D721Med (cell line): ENCODE measurements around the gene CLCA1.

ENCODE experiments used
- DNase-seq: peaks from one replicate; pipeline ENCODE4 v3.0.0; 2011; ENCODE audit warnings: low spot score; ENCODE audit not compliant: insufficient read length
- FAIRE-seq: peaks from 2 replicates; lab custom pipeline; 2011; peaks lifted over from hg19 to GRCh38; lab: Jason Lieb, UNC
- TF ChIP-seq, protein P1 (sequence below): IDR thresholded peaks from 2 replicates; pipeline ENCODE4 v1.5.1; 2012; ENCODE audit warnings: mild to moderate bottlenecking, control low read depth; ENCODE audit not compliant: insufficient read depth; ENCODE audit errors: missing control alignments

The CLCA1 gene

DNA sequence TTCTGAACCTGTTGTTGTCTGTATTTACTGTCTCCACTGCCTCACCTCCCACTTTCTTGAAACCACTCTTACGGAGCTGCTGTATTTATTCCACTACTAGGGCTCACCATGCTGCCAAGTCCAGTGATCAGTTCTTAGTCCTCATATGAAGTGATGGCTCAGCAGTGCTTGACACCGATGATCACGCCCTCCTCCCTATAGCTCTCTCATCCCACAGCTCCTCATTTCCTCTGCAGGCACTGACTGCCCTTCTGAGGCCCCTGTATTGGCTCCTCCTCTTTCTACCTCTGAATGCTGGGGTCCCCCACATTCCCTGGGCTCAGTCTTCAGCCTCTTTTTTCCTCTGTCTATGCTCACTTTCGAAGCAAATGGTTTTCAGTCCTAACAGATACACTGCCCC is 3.4 kb downstream of the CLCA1 start:
- no peak for DNase-seq
- FAIRE-seq: no peak
- TF ChIP-seq, protein P1, sequence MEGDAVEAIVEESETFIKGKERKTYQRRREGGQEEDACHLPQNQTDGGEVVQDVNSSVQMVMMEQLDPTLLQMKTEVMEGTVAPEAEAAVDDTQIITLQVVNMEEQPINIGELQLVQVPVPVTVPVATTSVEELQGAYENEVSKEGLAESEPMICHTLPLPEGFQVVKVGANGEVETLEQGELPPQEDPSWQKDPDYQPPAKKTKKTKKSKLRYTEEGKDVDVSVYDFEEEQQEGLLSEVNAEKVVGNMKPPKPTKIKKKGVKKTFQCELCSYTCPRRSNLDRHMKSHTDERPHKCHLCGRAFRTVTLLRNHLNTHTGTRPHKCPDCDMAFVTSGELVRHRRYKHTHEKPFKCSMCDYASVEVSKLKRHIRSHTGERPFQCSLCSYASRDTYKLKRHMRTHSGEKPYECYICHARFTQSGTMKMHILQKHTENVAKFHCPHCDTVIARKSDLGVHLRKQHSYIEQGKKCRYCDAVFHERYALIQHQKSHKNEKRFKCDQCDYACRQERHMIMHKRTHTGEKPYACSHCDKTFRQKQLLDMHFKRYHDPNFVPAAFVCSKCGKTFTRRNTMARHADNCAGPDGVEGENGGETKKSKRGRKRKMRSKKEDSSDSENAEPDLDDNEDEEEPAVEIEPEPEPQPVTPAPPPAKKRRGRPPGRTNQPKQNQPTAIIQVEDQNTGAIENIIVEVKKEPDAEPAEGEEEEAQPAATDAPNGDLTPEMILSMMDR: no peak

DNA sequence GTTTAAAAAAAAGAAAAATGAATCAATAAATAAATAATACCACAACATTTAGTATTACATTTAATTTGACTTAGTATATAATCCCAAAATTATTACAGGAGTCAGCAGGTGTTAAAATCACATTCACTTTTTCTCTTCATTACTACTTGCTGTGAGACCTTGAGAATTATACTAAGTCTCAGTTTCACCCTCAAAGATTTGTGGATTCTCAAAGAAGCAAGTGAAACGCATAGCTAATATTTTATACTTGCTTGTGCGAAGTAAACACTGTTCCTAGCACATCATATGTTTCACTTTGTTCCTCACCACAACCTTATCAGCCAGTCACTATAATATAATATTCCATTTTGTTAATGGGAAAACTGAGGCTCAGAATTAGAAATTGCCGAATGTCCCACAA is 4.0 kb downstream of the CLCA1 start:
- DNase-seq (no peak), FAIRE-seq (no peak)
- TF ChIP-seq, protein P1: no peak

DNA sequence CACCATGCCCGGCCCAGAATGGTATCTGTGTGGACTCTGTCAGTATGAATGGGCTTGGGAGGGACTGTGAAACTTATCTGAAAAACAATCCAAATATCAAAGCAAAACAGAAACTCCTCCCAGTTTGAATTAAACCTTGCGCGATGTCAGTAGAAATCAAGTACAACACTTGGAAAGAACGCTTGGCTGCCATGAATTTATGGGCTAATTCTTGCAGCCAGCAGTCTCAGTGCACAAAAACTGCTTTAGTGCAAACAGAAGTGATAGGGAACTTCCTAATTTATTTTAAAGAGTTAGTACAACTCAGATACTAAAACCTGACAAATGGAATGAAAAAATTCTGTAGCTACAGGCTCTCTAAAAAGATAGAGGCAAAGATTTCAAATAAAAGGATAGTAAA is 8.5 kb downstream of the CLCA1 start:
- DNase-seq: no peak
- TF ChIP-seq, protein P1: no peak
- FAIRE-seq: no peak

DNA sequence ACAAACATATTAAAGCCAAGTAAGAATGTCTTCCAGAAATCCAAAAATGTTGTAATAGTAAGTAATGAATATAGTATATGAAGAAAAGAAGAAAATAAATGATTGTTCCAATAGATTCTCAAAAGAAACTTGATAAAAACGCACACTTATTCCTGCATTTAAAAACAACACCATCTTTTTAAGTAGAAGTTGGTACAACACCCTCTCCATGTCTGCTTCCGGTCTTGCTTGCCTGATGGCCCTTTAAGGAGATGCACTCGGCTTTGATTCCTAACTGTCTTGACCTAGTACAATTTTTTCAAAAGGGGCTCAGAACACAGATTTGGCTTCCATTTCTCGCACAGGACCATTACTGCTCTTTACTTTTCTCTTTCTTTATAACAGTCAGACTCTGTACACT is 9.0 kb downstream of the CLCA1 start:
- DNase-seq: no peak
- TF ChIP-seq, protein P1: no peak
- no peak for FAIRE-seq

DNA sequence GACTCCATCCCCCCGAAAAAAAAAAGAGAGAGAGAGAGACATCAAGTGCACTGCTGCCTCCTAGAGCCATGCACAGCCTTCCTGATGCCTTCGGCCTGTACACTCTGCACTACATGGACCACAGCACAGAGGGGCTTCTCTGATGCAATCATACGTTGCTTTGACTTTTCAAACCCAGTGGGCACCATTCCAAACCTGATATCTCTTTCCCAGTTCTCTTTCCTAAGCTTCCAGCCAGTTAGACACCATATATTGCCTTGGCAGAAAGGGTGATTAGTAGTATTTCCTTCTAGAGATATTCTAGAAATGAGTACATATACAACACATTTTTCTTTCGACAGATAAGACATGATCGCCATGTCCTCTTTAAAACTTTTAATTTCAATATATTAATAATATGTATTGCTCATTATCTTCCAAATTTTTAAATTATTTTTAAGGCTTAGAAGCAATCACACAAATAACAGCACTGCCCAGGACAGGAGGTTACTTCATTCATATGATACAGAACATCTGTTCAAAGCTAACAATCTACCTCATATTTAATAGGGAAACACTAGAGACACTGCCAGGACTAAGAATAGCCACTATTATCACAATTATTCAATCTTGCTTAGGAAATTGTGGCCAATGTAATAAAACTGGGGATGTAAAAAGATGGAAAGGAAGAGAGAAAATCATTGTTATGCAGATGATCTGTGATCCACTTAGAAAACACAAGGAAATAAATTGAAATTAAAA is 9.9 kb downstream of the CLCA1 start:
- no peak for FAIRE-seq
- DNase-seq: no peak
- TF ChIP-seq, protein P1: no peak

DNA sequence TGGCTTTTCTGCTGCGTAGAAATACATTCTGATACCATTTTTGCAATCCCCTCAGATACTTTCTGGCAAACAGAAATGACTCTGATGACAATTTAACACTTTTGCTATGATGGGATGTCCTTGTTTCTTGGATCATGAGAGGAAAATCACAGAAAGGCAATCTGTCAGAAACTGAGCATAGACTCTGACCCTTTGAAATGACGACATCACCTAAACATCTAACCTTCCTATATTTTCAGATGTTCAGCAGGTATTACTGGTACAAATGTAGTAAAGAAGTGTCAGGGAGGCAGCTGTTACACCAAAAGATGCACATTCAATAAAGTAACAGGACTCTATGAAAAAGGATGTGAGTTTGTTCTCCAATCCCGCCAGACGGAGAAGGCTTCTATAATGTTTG is 13.2 kb downstream of the CLCA1 start:
- TF ChIP-seq, protein P1: no peak
- FAIRE-seq (no peak), DNase-seq (no peak)

DNA sequence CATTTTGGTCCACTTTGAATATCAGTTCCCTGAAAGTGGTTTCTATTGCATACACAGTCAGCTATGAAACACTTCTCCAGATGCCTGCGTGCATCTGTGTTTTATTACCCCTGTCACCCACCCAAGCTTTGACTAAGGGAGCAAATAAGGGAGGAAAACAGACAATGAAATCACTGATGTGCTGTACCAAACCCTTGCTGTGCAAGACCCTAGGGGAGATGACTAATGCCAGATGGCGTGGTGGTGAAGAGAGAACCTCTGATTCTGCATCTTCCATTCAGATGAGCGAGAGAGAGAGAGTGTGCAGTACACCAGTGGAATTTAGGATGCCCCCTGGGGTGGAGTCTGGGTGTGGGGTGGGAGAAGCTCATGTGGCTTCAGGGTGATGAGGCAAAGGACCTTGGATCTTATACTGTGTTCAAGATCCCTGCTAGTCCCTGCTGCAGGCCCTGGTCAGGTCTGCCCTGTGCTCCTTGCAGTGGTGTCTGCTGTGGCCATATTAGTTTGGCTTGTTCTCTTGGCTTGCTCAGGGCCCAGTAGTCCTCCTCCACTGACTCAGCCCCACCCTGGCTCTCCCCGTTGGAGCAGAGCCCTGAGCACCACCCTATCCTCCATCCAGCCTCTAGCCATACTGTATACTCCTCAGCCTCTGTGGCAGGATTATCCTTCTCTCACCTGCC is 18.5 kb downstream of the CLCA1 start:
- no peak for FAIRE-seq
- DNase-seq: no peak
- TF ChIP-seq, protein P1: no peak
